ENCODE data around the gene ROBO1.

The ROBO1 gene

DNA sequence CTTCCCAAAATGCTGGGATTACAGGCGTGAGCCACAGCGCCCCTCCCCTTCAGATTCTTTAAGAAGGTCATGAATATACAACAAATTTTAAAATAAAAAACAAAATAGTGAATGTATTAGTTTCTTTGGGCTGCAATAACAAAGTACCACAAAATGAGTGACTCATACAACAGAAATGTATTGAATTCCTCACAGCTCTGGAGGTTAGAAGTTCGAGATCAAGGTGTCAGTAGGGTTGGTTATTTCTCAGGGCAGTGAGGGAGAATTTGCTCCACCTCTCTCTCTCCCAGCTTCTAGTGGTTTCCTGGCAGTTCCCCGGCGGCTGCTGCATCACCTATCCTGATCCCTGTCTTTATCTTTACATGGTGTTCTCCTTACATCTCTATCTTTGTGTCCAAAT, 804.0 kb downstream of the ROBO1 start:
- DNase-seq = no peak

DNA sequence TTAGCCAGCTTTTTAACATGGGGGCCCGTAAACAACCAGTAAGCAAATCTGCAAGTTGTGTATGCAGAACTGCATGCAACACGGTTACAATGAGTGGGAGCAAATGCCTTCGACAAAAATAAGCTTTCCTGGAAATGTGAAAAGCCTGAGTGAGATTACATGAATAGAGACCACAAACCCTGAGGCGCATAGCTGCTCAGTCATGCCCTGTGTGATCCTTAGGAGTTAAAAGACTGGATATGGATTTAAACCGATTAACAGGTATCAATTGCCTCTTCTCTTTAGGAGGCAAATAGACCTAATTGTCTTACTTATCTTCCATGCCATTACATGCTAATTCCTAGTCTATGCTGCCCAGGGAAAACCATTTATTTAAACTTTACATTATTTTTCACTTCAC, 810.3 kb downstream of the ROBO1 start:
- no peak for DNase-seq

DNA sequence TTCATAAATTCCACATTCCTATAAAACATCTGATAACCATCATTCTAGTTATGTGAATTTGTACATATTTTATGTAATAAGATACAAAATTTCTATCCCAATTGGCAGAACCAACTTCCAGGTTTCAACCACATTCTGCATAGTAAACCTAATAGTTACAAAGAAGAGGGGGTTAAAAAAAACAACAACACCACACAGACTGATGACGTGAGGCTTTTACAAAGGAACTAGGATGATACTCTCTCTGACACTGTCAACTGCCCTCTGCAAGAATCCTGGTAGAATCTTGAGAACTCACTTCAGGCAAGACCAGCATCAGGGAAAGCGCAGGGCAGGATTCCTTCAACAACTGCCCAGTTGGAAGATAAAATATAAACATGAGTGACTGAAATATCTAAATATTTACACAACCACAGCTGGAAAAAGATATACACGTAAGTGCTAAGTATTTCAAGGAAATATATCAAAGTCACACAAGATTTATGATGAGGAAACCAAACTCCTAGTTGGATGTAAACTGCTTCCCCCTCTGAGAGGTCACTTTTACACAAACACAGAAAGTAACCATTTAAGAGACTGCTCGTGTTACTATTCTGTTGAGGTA, 816.4 kb downstream of the ROBO1 start:
- no peak for DNase-seq

DNA sequence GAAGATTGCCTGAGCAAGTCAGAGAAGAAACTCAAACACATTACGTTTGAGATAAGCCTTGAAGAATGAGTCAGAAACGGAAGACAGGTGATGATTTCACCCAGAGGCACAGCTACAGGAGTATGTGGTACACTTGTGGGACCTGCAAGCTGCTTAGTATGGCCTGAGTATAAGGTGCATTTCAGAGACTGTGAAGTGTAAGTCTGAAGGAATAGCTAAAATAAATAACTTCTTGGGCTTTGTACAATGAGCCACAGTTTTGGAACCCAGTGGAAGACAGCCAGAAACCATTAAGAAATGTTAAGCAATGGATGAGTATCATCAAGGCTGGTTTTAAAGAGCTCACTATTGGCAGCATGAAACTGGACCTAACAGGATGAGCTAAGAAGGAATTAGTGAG, 826.2 kb downstream of the ROBO1 start:
- DNase-seq = no peak

DNA sequence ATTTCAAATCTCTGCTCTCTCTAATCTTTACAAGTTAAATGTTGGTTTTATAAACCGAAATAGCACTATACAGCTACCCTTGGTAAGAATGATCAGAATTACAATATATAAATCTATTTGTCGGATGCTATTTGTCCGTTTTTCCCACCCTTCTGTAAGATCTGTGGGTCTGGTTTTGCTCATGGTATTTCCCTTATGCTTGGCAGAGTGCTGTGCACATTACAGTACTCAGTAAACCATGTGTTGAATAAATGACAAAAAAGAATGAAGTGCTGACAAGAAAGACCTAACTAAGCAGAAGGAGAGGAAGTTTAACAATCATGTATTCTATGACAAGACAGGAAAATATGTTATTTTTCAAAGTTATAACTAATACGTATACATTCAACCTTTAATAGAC, 827.2 kb downstream of the ROBO1 start:
- DNase-seq = no peak

DNA sequence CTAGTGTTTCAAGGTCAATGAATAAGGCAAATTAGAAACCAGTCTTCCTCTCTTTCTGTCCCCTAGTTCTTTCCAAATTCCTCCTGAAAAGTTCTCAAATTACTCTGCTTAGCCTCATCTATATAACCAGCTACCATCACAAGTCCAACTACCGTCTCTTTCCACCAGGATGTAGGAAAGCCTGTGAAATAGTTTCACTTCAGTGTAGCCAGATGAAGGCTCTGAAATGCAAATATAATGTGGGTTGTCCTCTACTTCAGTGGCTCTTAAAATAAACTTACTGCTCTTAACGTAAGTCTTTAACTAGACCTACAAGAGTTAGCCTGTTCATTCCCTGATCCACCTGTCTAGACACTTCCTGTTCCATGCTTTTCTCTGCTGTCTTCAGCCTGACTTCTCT, 827.7 kb downstream of the ROBO1 start:
- DNase-seq = no peak

DNA sequence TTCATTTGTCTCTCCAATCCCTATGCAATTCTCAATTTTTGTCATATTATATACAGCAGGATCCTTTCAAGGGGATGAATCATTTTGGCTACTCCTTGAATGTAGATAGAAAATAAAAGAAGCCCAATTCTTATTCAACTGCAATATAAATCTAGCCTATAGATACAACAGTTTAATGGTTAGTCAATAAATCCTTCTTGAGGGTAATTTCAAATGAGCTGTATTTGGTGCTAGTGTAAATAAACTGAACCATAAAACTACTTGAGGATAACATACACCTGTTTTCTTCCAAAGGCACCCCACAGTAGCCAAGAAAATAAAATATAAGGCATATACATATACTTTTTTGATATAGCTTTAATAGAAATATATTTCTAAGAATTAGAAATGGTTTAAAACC, 830.3 kb downstream of the ROBO1 start:
- no peak for DNase-seq

DNA sequence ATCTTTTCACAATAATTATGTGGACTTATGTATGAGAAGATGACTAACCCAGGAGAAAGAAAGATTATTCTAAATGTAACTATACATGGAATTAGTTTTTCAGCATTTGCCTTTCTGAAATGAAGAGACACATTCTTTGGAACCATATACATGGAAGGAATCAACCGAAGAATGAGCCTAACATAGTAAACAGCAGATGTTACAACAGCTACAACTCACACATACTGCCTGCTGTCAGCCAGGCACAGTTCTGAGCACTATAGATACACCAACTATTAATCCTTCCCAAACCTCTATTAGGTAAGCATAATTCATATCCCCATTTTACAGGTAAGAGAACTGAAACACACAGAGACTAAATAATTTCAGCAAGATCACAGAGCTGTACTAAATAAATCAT, 840.0 kb downstream of the ROBO1 start:
- no peak for DNase-seq

DNA sequence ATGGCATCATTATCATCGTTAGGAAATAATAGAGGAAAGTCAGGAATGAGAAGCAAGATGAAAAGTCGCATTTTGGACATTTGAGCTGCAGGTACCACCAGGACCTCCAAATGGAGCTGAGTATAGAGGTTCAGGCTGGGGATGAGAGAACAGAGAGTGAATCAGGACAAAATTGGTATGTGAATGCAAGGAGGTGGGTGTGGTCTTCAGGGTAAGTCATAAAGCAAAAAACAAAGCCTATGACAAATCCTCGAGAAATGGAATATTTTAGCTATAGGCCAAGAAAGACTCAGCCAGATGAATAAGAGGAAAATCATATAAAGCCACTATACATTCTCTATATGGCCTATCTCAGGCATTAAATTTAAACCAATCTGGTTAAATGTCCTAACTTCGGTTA, 841.3 kb downstream of the ROBO1 start:
- DNase-seq = no peak

DNA sequence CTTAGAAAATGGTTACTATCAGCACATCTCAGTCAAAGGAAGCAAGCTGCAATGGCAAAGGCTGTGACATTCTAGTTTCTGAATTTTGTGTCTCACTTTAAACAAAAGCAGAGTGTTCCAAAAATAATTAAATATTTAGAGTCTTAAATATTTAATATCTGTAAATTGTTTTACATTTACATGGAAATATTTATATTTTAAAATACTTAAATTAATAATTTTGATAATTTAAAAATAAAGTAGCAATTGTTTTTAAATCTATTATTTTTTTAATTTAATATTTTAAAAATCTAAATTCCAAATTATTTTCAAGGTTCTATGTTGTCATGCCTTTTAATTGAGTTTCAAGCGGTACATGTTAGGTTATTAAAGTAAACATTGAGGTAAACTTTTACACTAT, 843.1 kb downstream of the ROBO1 start:
- no peak for DNase-seq

DNA sequence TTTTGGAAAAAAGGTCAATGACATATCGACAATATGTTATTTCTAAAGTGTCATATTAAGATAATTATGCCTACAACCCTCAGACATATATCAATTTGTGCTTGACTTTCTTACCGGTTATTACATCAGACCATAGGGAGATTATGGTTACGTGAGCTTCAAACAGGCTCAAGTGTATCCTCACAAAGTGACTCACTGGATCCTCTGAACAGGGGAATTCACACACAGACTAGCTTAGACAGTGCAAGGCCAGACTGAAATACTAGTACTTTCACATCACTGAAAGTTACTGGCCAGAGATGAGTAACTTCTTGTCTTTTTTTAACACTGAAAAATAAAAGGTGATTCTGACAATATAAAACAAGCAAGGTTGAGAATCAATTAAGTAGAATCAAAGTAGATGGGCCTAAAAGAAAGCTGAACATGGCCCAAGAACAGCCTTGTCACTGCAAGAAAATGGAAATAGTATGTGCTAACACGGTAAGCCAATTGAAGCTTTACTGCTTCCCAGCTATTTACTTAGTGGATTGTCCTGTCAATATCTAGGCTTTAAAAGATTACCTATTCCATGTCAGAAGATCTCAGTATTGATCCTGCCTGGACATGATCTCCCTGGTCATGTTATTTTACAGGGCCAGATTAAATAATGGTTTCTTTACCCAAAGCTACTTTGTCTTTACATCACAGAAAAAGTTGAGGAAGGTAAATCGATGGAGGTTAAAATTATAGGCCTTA, 848.6 kb downstream of the ROBO1 start:
- no peak for DNase-seq

DNA sequence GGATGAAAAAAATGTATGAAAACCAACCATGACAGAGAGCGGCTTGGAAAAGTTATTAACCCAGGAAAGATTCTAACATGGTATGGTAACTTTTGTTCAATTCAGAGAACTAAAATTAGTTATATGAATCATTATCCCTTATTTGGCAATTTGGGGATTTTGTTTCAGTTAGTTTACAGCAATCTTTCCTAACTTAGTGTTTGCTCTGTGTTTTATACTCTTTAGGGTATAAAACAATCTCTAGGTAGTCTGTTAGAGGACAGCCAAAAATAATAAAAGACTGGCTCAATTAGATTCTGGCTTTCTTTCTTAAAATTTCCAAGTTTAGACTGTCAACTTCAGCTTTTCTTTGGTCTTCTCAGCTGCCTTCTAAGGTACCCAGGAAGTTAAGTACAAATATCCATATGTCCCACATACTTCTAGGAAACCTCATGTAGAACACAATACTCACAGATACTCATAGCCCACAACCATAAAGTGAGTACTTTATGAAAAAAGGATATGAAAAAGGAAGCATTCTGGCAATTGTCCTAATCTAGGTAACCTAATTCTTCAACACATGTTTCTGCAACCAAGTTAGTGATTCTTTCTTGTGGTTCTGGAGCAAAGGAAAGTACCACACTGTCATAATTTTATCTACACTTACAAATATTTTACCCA, 849.3 kb downstream of the ROBO1 start:
- DNase-seq = no peak

DNA sequence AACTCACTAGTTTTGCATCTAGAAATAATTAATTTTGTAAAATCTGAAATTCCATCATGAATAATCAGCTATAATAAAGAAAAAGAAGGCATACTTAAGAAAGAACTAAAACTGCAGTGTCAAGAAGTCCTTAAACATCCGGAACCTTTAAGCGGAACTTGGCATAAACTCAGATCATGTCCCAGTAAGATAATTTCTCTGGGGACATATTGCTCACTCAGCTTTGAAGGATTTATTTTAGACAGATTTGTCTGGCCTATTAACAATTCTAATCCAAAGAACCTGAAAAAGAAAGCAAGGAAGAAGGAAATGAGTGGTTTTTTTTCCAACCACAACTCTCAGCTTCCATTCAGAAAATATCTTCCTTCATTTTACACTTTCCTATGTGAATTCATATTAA, 850.3 kb downstream of the ROBO1 start:
- DNase-seq = no peak

DNA sequence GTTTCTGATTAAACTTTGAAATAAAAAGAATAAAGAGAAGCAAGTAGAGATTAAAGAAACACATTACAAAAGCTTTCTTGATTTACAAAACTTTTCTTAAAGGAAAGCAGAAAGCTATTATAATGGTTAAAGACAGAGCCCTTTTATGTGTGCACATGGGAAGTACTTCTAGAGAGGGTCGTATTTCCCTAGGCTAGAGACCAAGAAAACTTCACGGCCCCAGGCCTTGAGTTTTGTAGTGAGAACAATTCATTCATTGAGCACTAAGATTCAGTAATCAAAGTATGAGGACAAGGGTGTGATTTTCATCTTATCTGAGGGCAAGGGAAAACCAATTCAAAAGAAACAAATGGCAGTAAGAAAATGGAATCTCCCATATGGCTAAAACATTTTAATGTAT, 854.1 kb downstream of the ROBO1 start:
- no peak for DNase-seq

DNA sequence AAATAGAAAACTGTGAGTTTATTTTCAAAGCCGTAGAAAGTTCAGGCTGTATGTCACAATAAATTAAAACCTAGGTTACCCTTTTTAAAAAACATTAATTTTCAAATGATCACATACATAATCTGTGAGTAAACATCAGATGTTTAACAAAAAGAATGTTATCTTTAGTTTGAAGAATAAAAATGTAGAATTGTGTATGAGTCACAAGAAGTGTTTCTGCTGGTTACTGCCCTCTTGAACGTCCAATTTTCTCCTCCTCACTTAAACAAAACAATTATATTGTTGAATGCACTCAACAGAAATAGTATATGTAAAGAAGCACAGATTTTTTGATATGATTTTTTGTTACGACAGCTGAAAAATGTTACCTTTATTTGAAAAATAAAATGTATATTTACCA, 855.1 kb downstream of the ROBO1 start:
- no peak for DNase-seq

DNA sequence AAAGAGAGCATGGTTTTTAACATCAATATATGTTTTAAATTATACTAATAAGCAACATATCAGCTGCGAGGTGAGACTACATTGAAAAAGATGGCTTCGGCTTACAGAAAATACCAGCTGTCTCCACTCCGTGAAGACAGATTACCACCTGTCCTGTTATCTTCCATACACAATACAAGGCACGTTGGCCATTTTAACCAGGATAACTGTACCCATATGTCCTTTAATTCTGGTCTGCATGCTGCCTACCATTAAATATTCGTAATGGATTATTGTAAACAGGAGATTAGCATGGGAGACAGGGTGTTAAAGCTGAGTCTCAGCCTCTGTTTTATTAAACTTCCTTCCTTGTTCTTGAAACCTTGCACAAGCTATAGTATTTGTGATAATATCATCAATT, 855.5 kb downstream of the ROBO1 start:
- DNase-seq = no peak

DNA sequence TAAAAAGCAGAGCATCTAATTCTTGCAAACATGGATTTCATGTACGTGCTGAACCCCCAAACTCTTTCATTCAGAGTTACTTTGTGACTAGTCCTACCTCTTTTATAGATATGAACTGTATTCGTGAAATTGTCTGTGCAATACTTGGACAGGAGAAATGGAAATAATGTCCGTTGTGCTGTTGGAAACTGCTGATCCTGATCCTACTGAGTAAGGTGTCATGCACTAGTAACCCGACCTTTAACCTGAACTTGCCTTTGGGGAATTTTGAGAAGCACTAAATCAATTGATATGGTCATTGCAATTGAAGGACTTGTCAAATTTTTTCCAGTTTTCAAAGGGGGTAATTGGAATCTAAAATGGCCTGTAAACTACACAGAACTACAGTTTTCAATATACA, 856.4 kb downstream of the ROBO1 start:
- DNase-seq = no peak

DNA sequence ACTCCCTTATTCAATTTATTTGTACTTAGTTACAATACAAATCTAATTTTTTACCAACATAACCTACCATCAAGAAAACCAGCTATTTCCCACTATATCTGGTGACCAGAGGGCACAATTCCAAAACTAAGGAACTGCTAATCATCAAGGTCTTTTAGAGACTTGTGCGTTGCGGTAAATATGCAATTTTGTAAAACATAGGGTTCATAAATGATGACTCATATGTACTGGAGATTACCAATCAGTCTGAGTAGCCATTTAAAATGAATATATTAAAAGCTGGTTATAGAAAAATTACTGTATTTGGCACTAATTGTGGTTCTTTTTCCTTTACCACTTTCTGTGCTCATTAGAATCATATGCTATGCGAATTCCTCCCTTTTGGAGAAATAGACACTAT, 859.6 kb downstream of the ROBO1 start:
- no peak for DNase-seq

DNA sequence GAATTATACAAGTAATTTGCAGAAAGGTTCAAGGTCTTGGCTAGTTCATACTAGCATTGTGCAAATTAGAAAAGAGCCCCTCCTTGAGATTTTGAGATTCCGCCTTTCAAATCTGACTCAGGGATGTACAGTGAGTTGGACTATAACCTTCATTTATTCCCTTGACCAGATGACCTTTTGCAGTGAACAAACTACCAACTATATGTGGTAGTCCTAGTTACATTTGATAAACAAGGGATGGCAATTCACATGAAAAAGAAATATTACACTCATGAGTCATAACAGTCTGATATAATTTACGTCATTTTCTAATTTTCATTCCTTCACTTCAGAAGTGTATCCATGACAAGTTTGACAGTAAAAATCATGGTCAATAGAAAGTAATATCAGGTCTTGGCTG, 860.4 kb downstream of the ROBO1 start:
- no peak for DNase-seq

DNA sequence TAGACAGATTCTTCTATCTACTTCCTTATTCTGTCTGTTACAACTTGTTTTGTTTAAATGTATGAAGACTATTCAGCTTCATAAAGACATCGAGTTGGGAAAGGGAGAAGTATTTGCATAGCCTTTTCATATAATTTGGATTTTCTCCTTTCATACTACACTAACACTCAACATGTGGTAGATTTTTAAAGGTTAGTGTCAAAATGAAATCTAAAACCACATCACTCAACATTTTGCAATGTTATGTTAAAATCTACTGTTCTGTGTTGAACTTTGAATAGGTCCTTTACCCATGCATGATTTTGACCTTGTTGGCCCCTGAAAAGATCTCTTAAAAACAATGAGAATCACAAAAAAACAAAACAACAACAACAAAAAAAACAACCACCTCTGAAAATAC, 860.9 kb downstream of the ROBO1 start:
- no peak for DNase-seq

DNA sequence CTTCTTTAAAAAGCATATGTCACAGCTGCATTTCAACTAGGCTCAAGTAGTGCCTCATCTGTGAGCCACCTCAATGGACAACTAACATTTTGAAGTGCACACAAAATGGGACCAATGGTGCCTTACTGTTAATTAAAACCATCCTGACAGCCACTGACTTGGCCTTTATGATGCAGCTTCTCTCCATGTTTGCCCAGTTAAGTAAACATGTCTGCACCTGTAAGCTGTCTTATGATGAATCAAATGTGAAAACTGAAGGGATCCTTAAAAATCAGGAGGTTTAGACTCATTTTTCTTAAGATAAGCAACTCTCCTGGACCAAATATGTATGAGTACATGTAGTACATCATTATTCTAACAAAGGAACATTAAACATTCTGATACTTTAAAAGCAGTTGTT, 861.6 kb downstream of the ROBO1 start:
- no peak for DNase-seq

DNA sequence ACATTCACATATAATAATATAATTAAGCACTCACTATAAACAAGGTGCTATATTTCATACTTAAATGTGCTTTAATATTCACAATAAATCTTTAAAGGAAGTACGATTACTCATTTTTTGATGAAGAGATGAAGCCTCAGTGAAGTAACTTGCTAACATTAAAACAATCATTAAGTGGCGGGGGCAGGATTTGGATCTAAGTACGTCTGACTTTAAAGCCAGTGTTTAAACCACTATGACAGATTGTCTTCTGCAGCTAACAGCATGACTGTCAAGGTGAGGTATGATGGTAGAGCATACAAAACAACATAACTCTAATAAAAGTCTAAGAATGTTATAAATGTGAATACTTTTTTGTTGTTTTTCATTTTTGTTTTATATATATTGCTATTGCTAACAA, 862.1 kb downstream of the ROBO1 start:
- no peak for DNase-seq

DNA sequence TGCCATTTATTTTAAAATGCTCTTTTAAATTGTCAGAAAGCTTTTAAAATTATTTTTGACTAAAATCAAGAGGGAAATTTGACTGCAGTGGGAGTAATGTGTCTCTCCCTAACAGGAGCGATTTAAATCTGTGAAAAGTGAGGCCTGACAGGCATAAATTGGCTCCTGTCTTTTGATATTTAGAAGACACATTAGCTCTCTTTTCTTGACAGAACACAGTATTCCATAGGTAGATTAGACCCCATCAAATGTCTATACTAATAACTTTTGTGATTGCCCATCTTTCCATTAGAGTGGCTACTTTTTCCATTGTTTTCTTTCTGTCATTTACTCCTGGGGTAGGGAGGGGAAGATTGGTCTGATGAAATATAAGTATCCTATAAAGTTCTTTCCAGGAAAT, 866.3 kb downstream of the ROBO1 start:
- DNase-seq = no peak

DNA sequence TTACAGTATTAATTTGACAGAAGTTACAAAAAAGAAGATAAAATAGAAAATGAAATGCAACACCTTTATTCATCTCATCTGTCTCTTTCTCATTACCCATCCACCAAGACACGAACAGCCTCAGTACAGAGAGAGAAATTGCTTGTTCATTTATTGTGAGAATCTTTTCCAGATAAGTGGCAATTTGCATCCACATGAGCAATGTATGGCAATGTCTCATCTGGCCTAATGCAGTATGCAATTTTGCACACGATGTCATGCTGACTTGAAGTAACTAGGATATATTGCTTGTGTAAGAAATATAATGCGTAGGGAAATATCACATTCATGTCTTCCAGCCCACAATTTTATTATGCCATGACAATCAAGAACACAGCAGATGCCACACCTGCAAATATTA, 866.9 kb downstream of the ROBO1 start:
- no peak for DNase-seq

DNA sequence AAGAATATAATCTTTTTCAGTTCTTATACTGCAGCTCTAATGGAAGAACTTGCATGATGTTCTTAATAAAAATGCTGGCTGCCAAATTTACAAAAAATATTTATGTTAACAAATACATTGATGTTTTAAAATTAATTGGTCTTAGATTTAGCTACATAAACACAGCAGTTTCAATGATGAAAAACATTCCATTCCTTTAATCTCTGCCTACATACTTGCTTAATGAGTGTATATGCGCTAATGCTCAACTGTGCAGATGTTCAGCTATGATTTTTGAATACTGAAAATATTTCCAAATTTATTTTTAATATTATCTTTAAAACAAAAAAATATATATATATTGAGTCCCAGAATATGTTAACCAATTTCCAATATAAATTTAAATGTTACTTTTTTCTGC, 867.4 kb downstream of the ROBO1 start:
- DNase-seq = no peak
